Brain pericyte (primary cell): ENCODE measurements around the gene FOXRED1.
A peak's percentile ranks its signal among the peaks of the same experiment; 100 is the strongest.
"Not testable (repeated sequence)": the region's sequence is repeated elsewhere in the genome, so short reads cannot be mapped to it uniquely, and the experiment has no call there.

Source experiments
- DNase-seq: peaks from one replicate; pipeline ENCODE4 v3.0.0-alpha.2; 2012; ENCODE audit warnings: low read depth, low spot score

FOXRED1 gene

DNA sequence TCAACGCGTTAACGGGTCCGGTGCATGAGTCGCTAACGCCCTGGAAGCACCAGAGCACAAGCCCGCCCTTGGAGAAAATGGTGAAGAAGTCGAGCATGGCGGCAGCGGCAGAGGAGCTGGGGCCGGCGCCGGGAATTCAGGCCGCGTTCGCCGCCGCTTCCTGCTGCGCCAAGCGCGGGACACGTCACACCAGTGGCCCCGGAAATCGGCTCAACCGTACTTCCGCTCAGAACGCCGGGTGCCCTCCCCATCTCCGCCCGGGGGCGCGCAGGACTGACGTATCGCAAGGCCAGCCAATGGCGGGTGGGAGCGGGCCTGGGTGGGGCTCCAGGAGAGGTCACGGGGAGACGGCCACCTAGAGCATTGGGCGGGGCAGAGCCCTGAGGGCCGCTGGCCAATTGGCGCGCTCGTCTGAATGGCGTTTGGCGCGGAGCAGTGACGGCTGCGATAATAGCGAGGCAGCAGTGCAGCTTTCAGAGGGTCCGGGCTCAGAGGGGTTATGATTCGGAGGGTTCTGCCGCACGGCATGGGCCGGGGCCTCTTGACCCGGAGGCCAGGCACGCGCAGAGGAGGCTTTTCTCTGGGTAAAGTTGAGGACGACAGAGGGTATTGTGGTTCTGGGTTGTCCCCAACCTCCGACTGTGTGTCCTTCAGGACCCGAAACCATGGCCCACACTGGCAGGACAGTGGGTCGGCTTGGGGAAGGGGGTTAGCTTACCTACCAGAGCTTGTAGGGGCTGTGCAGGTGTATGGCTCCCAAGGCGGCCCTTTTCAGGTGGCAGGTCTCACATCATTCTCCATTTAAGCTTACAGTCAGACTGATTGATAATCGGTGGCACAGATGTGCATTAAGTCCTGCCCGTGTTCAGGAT, at the start of gene FOXRED1, which contains the start of gene SRPRA:
Gene FOXRED1 (plus strand): TSS at position 447 of the 872 bp plus-strand sequence. CDS start 53 bp downstream, at position 500.
Gene SRPRA (minus strand): TSS at position 188 of the 872 bp plus-strand sequence. CDS start 91 bp downstream, at position 97.
- peak; percentile 96 for DNase-seq

DNA sequence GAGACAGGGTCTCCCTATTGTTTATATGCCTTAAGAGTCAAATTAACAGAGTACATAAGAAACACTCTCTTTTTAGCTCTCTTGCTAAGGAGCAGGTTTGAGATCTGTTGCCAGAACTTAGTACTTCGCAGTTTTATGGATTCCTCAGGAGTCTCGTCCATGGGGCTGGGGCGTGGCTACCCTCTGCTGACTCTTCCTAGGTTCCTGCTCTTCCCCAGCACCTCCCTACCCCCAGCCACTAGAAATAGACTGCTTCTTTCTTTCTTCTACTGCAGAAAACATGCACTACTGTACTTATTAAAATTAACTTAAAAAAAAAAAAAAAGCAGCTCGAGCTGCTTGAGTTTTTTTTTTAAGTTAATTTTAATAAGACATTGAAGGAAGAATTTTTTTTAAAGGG, 49.4 kb upstream of the FOXRED1 start:
- no peak for DNase-seq

DNA sequence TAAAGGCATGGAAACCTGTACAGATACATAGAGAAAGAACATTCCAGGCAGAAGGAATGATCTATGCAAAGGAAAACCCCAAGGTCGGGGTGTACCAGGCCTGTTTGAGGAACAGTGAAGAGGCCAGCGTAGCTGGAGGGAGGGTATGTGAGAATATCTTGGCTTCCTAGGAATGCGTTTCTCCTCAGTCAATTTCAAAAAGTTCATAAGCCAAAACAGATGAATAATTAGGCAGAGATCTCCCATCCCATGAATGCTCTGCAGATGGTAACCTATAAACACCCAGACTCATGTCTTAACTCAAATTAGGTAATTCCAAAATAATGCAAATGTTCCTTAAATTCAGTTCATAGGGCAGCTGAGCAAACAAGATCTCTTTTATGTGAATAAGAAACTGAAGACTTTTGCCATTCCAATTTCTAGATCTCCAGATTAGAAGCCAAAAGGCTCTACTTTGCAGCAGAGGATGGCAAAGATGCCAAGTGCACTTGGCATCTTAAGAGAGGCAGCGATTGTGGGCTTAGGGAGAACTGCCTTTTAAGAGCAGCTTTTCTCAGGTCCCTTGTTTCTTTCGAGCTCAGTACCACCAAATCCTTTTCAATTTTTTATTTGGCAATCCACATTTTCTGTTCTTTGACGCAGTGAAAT, 44.2 kb upstream of the FOXRED1 start:
- no peak for DNase-seq

DNA sequence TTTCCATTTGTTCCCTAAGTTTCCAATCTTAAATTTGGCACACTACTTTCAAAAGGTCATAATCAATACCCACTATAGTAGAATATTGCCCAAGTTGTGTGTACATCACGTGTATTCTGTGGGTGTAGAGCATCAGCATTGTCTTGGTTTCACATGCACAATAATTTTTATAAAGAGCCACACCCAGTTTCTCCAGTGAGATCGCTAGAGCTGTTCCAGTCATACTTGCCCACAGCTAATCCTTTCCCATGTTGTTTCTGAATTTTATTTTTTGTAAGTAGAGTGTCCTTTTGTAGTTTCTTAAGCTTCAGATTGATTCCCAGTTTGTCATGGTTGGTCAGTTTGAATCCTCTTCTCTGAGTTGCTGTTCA, 43.7 kb upstream of the FOXRED1 start:
- no peak for DNase-seq

DNA sequence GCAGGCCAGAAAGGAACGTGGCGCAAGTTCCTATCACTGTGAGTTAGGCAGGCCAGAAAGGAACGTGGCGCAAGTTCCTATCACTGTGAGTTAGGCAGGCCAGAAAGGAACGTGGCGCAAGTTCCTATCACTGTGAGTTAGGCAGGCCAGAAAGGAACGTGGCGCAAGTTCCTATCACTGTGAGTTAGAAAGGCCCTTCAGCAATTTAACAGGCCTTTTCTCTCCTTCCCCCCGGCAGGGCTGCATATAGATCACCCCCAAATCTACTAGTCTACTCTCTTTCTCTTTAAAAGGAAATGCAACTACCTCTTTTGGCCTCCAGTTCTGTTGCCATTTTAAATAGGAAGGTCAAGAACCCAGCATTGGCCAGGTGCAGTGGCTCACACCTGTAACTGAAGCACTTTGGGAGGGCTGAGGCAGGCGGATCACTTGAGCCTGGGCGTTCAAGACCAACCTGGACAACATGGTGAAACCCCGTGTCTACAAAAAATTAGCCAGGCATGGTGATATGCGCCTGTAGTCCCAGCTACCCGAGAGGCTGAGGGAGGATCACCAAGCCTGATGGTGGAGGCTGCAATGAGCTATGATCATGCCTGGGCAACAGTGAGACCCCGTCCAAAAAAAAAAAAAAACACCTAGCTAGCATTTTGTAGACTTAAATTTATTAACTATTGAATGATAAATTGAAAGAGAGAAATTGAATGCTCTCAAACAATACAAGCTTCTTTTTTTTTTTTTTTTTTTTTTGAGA, 42.4 kb upstream of the FOXRED1 start:
- no peak for DNase-seq

DNA sequence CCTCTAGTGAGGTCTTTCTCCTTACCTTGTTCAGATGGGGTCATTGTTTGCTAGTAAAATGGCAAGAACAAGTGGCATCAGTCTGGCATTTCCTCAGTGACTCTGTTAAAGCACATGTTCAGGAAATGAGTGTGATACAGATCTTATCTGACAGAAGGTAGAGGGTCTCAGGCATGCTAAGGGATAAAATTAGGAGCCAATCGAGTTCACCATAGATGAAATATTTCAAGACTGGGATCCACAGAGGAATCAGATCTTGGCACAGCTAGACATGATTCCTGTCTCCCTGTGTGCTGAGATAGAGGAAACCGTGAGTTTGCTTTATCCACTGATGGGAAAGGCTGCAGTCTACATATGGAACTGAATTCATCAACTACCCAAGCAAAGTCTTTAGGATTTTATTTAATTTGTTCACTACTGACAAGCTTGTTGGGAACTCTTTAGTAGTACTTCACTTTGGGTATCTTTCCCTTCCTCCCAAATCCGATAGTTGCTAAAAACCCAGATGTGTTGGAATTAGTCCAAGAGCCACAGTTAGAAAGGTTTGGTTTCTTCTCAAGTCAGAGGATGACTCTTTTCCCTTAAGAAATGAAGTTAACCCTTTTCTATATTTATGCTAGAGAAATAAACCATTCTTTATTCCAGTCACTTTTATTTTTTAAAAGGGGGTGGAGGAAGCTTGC, 39.0 kb upstream of the FOXRED1 start:
- DNase-seq, result no peak

DNA sequence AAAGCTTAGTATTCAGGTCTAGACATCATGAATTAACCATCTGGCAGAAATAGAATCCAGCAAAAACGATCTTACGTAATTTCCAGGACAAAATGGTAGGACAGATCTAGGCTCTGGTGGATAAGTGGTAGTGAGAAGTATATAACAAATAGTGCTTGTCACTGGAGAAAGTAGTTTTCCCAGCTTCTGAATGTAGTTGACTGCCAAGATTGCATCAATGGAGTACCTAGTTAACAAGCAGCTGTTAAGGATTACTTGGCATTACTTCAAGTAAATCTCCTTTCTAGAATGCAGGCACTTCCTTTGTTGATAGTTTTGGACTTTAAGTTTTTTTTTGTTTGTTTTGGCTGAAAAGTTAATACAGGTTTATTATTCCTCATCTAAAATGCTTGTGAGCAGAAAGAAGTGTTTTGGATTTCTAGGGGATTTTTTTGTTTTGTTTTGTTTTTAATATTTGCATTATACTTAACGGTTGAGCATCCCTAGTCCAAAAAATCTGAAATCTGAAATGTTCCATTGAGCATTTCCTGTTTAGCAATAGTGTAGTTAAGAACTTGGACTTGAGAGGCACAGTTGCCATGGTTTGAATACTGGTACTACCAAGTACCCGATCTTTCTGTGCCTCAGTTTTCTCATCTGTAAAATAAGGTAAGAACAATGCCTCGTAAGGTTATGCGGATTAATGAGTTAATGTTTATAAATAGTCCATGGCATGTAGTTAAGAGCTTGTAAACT, 37.1 kb upstream of the FOXRED1 start:
- DNase-seq, result no peak

DNA sequence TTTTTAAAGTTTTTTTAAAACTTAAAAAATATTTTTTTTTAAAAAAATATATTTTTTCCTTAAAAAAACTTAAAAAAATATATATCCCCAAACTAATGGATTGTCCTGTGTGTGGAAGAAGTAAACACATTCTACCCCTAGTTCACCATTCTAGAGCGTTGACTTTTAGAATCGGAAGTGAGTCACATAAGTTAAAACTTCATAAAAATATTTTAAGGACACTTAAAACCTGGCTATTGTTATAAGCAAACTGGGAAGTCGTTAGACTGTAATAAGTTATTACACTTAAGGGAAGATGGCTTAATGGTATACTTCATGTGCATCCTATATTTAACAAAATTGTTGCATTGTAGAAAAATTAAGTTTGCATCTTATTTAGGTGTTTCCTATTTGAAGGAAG, 36.3 kb upstream of the FOXRED1 start:
- no peak for DNase-seq

DNA sequence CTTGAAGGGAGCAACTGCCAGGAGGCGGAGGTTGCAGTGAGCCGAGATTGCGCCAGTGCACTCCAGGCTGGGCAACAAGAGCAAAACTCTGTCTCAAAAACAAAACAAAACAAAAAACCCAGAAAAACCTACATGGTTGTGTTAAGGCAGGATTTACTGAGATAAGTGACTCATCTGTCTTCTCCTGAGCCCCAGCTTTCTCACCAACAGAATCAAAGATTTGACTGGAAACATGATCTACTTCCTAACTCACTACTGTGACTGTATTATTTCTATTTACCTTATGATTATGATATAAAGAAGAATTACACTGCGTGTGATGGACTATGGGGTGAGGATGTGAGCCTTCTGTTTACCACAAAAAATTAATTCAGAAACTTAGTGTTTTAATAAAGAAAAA, 35.6 kb upstream of the FOXRED1 start:
- DNase-seq, result no peak

DNA sequence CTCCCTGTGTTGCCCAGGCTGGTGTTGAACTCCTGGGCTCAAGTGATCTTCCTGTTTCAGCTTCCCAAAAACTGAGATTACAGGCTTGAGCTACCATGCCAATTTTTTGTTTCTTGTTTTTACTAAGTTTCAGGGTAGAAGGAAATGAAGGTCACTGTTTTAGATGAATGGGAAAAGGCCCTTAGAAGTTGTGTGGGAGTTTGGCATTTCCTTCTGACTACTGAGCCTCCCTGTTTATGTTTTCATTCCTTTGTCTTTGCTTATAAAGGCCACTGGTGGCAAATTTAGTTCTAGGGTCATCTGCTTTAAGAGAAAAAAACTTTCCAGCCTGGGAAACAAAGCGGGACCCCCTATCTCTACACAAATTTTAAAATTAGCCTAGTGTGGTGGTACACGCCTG, 22.3 kb upstream of the FOXRED1 start:
- DNase-seq, result no peak

DNA sequence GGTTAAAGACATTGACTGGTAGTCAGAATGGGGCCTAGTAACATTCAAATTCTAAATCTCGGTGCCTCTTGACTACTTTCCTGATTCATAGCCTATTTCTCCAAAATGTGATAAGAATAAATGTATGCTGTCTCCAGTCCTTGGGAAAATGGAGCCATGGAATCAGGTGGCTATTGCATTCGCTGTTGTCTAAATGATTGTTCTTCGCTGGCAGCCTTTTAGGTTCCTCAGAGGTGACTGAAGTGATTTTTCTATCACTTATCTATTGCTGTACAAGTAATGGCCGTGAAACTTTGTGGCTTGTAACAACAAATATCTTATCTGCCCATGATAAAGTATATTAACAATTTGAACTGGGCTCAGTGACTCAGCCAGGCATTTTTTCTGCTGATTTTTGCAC, 15.7 kb upstream of the FOXRED1 start:
- DNase-seq, result no peak

DNA sequence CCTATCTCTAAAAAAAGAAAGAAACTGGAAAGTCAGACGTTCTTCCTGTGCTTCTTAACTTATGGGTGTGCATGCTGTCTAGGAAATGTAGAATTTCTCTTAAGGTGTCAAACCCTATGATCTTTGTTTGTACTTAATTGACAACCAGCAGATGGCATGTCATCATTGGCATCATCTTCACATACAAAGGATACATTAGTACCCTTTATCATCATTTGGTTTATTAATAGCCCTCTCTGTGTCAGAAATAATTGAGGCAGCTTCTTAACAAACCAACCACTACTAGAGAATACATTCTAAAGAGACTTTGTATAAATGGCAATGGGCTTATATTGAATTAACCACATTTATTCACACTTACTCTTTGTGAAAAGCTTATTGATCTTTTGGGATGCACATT, 14.1 kb upstream of the FOXRED1 start:
- DNase-seq, result no peak

DNA sequence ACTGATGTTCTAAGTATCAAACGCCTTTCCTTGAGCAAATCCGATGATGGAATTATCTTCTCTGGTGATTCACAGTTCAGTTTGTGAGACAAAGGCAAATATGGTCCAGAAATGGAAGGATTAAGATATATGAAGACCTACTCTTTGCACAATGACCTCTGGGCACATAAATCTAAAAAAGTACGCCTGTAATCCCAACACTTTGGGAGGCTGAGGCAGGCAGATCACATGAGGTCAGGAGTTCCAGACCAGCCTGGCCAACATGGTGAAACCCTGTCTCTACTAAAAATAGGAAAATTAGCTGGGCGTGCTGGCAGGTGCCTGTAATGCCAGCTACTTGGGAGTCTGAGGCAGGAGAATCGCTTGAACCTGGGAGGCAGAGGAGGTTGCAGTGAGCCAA, 13.4 kb upstream of the FOXRED1 start:
- not testable (repeated sequence) for DNase-seq

DNA sequence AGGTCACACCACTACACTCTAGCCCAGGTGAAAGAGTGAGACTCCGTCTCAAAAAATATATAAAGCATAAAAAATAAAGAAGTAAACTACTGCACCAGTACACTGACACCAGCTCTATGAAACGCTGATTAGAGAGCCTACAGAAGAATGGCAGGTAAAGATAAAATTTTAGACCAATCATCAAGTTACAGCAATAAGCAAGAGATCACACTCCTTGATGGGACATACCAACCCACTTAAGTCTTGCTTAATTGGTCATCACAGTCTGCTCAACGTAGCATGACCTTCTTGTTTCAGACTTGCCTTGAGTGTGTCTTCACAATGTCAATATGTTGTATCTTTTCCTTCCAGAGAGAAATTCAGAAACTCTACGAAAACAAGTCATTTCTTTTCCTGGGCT, 12.7 kb upstream of the FOXRED1 start:
- no peak for DNase-seq

DNA sequence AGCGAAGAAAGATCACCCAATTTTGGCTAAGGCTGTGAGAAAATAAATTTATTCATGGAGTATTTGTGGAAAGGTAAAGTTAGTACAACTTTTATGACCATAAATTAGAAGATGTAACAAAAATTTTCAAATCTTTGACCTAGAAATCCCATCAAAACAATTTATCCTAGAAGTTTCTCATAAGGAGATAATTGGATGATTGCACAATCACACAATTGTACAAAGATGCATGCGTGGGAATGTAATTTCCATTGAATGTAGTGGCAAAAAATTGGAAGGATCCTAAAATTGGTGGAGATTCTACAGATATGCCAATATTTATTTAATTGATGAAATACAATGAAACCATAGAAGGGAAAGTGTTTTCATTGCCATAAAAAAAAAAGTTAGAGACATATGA, 11.8 kb upstream of the FOXRED1 start:
- no peak for DNase-seq

DNA sequence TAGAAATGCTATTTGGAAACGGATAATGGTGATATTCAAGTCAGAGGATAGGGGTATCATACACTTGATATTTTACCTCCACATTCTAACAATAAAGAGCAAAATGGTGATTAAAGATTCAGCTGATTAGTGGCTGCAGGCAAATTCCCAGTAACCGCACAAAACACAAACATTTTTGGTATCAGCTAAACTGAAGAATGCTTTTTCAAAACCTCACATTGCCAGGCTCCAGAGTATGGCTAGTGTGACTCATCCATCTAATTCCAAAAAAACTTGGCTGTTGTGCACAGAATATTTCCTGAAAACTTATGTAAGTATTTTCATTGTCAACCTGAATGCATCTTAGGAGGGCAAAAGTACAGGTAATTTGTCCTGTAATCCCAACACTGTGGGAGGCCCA, 11.2 kb upstream of the FOXRED1 start:
- no peak for DNase-seq

DNA sequence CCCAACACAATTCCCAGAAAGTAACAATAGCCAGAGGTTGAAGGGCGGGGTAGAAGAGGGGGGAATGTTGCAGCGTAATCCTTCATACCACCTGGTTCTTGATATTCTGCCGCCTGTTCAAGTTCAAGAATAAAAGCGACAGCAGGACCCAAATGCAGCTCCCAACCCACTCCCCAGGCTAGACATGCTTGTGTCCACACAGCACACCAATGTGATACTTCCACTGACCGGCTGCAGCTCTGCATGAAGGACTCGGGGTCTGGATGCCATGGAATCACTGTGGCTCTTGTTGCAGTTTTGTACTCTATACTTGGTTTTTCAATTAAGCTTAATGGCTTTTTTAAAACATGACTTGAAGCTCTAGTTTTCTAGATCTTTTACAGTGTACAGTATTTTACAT, 6.7 kb upstream of the FOXRED1 start:
- DNase-seq, result no peak

DNA sequence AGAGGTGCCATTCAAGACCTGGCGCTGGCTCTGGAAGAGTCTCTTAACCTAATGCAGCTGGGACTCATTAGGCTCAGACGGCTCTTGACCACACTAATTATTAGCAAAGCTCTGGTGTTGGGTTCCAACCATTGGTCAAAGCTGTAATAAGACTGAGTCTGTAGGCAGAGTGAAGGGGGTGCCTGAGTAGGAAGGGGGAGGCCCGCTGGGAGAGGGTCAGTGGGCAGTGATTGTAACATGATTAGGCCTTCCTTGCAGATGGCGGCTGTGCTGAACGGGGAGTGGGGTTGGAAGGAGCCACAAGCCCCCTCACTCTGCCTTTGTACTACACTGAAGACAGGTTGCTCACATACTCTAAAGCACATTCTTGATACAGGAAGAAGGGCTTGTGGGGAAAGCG, 5.5 kb upstream of the FOXRED1 start:
- no peak for DNase-seq

DNA sequence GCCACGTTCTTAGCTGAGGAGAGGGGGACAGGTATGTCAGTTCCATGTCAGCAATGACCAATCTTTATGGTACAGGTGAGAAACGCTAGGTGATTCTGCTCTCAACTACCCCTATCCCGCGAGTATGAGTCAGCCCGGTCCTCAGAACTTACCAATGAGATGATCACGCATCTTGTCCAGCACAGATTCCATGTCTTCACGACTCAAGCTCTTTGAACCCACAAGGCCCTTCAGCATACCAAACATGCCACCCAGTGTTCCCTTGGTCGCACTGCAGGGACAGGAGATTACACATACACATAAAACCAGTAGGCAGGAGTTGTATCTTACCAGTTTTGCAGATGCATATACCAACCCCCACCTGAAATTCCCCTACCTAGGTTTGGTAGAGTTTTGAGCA, 3.1 kb upstream of the FOXRED1 start:
- no peak for DNase-seq

DNA sequence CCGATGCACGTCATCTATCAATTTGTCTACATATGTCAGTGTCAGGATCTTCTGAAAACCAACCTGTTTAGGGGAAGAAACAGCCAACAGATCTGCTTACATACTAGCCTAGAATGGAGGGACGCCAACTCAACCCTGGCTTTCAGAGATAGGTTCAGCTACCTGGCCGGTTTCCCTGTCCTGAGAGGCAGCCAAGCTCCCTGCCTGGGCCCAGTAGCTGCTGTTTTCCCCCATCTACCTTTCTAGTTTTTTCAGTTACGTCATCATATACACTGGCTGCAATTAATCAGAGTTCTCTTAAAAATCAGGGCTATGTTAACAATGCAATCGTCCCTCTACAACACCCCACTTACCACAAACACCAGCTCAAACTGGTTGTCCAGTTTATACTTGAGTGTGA, 1.3 kb upstream of the FOXRED1 start:
- no peak for DNase-seq

DNA sequence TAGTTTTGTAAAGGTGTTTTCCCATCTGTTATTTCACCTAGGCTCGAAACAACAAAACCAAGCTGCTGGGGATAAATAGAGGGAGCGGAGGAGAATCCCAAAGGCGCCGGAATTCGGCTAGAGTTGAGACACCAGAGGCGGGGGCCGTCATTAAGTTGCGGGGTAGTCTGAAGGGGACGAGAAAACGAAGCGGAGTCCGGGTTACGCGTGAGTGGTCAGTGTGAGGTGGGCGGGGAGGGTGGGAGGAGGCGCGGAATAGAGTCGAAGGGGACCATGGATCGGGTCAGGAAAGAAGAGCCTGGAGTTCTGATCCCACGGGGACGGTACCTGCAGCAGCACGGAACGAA, 620 bp upstream of the FOXRED1 start:
- no peak for DNase-seq
